ENCODE results near the gene PTPN1.
A peak's percentile ranks its signal among the peaks of the same experiment; 100 is the strongest.

PTPN1 gene

DNA sequence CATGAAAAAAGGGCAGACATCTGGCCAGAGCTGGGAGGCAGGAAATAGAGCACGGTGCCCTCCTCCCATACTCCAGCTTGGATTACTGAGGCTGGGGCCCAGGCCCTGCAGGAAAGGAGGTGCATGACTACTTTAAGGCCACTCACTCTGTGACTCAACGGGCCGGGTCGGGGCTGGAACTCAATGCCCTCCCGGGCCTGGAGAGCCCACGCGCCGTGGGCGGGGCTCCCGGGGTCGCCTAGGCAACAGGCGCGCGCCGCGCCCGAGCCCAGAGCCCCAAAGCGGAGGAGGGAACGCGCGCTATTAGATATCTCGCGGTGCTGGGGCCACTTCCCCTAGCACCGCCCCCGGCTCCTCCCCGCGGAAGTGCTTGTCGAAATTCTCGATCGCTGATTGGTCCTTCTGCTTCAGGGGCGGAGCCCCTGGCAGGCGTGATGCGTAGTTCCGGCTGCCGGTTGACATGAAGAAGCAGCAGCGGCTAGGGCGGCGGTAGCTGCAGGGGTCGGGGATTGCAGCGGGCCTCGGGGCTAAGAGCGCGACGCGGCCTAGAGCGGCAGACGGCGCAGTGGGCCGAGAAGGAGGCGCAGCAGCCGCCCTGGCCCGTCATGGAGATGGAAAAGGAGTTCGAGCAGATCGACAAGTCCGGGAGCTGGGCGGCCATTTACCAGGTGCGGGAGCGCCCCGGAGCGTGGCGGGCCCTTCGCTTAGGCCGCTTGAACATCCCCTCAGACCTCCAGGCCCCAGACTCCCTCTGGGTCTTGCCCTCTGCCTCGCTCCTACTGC is at the start of gene PTPN1 (continued):
- TF ChIP-seq REST (tag by site-specific recombination; IDR thresholded peaks at IDR 0.05): peak; percentile 64; the same call in 1 of the 2 replicates
- no peak for TF ChIP-seq MYNN (tag by site-specific recombination; IDR thresholded peaks at IDR 0.05; ENCODE audit: borderline replicate concordance)
- TF ChIP-seq SP2 (tag by site-specific recombination; IDR thresholded peaks at IDR 0.05): peak; percentile 97
- TF ChIP-seq ZNF391 (tag by site-specific recombination; IDR thresholded peaks at IDR 0.05; ENCODE audit: borderline replicate concordance, low read depth): no peak
- no peak for TF ChIP-seq ZNF16 (tag by site-specific recombination; IDR thresholded peaks at IDR 0.05; ENCODE audit: low read depth)
- TF ChIP-seq KLF9 (tag by site-specific recombination; IDR thresholded peaks at IDR 0.05; ENCODE audit: low read depth): peak; percentile 61
- TF ChIP-seq ZNF555 (tag by site-specific recombination; conservative IDR thresholded peaks at IDR 0.05): no peak
- TF ChIP-seq ZNF670 (tag by site-specific recombination; IDR thresholded peaks at IDR 0.05; ENCODE audit: low read depth): no peak
- peak; percentile 94 for TF ChIP-seq ZBTB48 (tag by site-specific recombination; IDR thresholded peaks at IDR 0.05)
- TF ChIP-seq ZNF747 (tag by site-specific recombination; IDR thresholded peaks at IDR 0.05): no peak
- no peak for TF ChIP-seq ZNF544 (tag by site-specific recombination; IDR thresholded peaks at IDR 0.05)
- TF ChIP-seq SCRT1 (tag by site-specific recombination; IDR thresholded peaks at IDR 0.05; ENCODE audit: borderline replicate concordance): no peak
- TF ChIP-seq ZNF558 (tag by site-specific recombination; IDR thresholded peaks at IDR 0.05): no peak
- TF ChIP-seq BCL11A (tag by site-specific recombination; IDR thresholded peaks at IDR 0.05; ENCODE audit: low read depth): no peak
- no peak for TF ChIP-seq ZNF624 (tag by site-specific recombination; IDR thresholded peaks at IDR 0.05)
- TF ChIP-seq ZNF354C (tag by site-specific recombination; IDR thresholded peaks at IDR 0.05; ENCODE audit: borderline replicate concordance, low read depth): no peak
- TF ChIP-seq IKZF3 (tag by site-specific recombination; IDR thresholded peaks at IDR 0.05): no peak
- no peak for TF ChIP-seq ZNF701 (tag by site-specific recombination; IDR thresholded peaks at IDR 0.05)
- TF ChIP-seq ZNF341 (tag by site-specific recombination; IDR thresholded peaks at IDR 0.05; ENCODE audit: low read depth): no peak
- TF ChIP-seq, protein P1, sequence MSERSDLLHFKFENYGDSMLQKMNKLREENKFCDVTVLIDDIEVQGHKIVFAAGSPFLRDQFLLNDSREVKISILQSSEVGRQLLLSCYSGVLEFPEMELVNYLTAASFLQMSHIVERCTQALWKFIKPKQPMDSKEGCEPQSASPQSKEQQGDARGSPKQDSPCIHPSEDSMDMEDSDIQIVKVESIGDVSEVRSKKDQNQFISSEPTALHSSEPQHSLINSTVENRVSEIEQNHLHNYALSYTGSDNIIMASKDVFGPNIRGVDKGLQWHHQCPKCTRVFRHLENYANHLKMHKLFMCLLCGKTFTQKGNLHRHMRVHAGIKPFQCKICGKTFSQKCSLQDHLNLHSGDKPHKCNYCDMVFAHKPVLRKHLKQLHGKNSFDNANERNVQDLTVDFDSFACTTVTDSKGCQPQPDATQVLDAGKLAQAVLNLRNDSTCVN (tag by site-specific recombination; optimal IDR thresholded peaks at IDR 0.05): peak; percentile 95
- TF ChIP-seq ZNF426 (tag by site-specific recombination; IDR thresholded peaks at IDR 0.05): no peak
- TF ChIP-seq RBAK (tag by site-specific recombination; IDR thresholded peaks at IDR 0.05): no peak
- TF ChIP-seq ZSCAN16 (tag by site-specific recombination; IDR thresholded peaks at IDR 0.05): no peak
- no peak for TF ChIP-seq ZNF704 (tag by site-specific recombination; IDR thresholded peaks at IDR 0.05)
- TF ChIP-seq, protein P2, sequence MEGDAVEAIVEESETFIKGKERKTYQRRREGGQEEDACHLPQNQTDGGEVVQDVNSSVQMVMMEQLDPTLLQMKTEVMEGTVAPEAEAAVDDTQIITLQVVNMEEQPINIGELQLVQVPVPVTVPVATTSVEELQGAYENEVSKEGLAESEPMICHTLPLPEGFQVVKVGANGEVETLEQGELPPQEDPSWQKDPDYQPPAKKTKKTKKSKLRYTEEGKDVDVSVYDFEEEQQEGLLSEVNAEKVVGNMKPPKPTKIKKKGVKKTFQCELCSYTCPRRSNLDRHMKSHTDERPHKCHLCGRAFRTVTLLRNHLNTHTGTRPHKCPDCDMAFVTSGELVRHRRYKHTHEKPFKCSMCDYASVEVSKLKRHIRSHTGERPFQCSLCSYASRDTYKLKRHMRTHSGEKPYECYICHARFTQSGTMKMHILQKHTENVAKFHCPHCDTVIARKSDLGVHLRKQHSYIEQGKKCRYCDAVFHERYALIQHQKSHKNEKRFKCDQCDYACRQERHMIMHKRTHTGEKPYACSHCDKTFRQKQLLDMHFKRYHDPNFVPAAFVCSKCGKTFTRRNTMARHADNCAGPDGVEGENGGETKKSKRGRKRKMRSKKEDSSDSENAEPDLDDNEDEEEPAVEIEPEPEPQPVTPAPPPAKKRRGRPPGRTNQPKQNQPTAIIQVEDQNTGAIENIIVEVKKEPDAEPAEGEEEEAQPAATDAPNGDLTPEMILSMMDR (tag by site-specific recombination; IDR thresholded peaks at IDR 0.05): peak; percentile 79; the same call in 1 of the 2 replicates
- peak; percentile 43; the same call in 1 of the 2 replicates for TF ChIP-seq ZIC2 (tag by site-specific recombination; IDR thresholded peaks at IDR 0.05)
- TF ChIP-seq KLF17 (tag by site-specific recombination; IDR thresholded peaks at IDR 0.05): no peak; the same call in 1 of the 2 replicates
- TF ChIP-seq ZBTB49 (tag by site-specific recombination; IDR thresholded peaks at IDR 0.05; ENCODE audit: low read depth): no peak
- TF ChIP-seq ZNF175 (tag by site-specific recombination; IDR thresholded peaks at IDR 0.05): no peak
